SK-N-SH (cell line): ENCODE data around the gene GASK1B. TPM values are rescaled to one million over a fixed set of nuclear protein-coding genes. Genes with fewer than 3 reads are reported as not detected.

Experiments used
- CTCF ChIA-PET: fragments of 300-600, 350-600 bp; formaldehyde crosslinking; extraction: SDS; loops from one replicate; lab custom pipeline; 2021; lab: Yijun Ruan, JAX
- POLR2A ChIA-PET: fragments of 350-600 bp; sonication (Branson Sonifier 250); formaldehyde crosslinking; extraction: SDS; loops from one replicate; lab custom pipeline; 2020; ENCODE audit warnings: antibody characterized with exemption, inconsistent platforms; lab: Yijun Ruan, JAX
- DNase-seq: peaks from one replicate; pipeline ENCODE4 v3.0.0; 2012
- H2AFZ ChIP-seq: fragments of 200-600 bp; sonication (generic); 2 replicates; pipeline ENCODE4 v1.8.1; 2016; ENCODE audit warnings: antibody characterized with exemption, mild to moderate bottlenecking, low read depth
- H3F3A ChIP-seq: fragments of 200-600 bp; sonication (generic); replicated peaks from 2 replicates; pipeline ENCODE3; 2016; ENCODE audit warnings: antibody characterized with exemption, mild to moderate bottlenecking; ENCODE audit not compliant: insufficient read depth
- H3K27ac ChIP-seq, 2 experiments: fragments of 200-500 bp in 1 of 2; fragments of 200-600 bp in 1 of 2; sonication (Bioruptor generic) in 1 of 2; sonication (generic), shearing (Covaris generic) in 1 of 2; 2 replicates each; pipeline versions ENCODE4 v1.5.1 to v1.6.1; 2014 to 2016; ENCODE audit warnings: low read depth in 2 of 2, inconsistent platforms in 1 of 2, low read length in 1 of 2, mild to moderate bottlenecking in 1 of 2, mixed read lengths in 1 of 2
- H3K27me3 ChIP-seq: fragments of 200-600 bp; sonication (generic), shearing (Covaris generic); 2 replicates; pipeline ENCODE4 v1.6.1; 2016; ENCODE audit warnings: mixed run types; ENCODE audit not compliant: insufficient read depth
- H3K36me3 ChIP-seq, 2 experiments: fragments of 200-500 bp in 1 of 2; fragments of 200-600 bp in 1 of 2; sonication (Bioruptor generic) in 1 of 2; sonication (generic) in 1 of 2; replicated peaks in 1 of 2; 2 replicates each; pipeline versions ENCODE3 to v1.5.1; 2014 to 2016; ENCODE audit warnings: low read length in 1 of 2, mild to moderate bottlenecking in 1 of 2; ENCODE audit not compliant: insufficient read depth in 2 of 2, control insufficient read depth in 1 of 2
- H3K4me1 ChIP-seq, 2 experiments: fragments of 200-500 bp in 1 of 2; fragments of 200-600 bp in 1 of 2; sonication (Bioruptor generic) in 1 of 2; sonication (generic), shearing (Covaris generic) in 1 of 2; 2 replicates each; pipeline versions ENCODE4 v1.5.1 to v1.6.1; 2014 to 2016; ENCODE audit warnings: low read depth in 1 of 2, low read length in 1 of 2, mixed run types in 1 of 2; ENCODE audit not compliant: insufficient read depth in 2 of 2, control insufficient read depth in 1 of 2
- H3K4me2 ChIP-seq: fragments of 200-600 bp; sonication (generic), shearing (Covaris generic); 2 replicates; pipeline ENCODE4 v1.6.1; 2017; ENCODE audit warnings: mixed run types
- H3K4me3 ChIP-seq, 2 experiments: fragments of 200-500 bp in 1 of 2; fragments of 200-600 bp in 1 of 2; sonication (Bioruptor generic) in 1 of 2; sonication (generic), shearing (Covaris generic) in 1 of 2; 2 replicates each; pipeline versions ENCODE4 v1.5.1 to v1.8.1; 2014 to 2016; ENCODE audit warnings: low read depth in 2 of 2, inconsistent platforms in 1 of 2, low read length in 1 of 2, mild to moderate bottlenecking in 1 of 2, mixed read lengths in 1 of 2, moderate library complexity in 1 of 2
- H3K79me2 ChIP-seq: fragments of 200-600 bp; sonication (generic); 2 replicates; pipeline ENCODE4 v1.8.1; 2017; ENCODE audit warnings: mild to moderate bottlenecking; ENCODE audit not compliant: insufficient read depth
- H3K9ac ChIP-seq: fragments of 200-600 bp; sonication (generic); 2 replicates; pipeline ENCODE4 v1.6.1; 2017; ENCODE audit warnings: mixed run types
- H3K9me2 ChIP-seq: fragments of 200-600 bp; sonication (generic); 2 replicates; pipeline ENCODE4 v1.6.1; 2017; ENCODE audit warnings: mixed run types
- H3K9me3 ChIP-seq: fragments of 200-600 bp; sonication (generic); 2 replicates; pipeline ENCODE4 v1.6.1; 2017; ENCODE audit warnings: mixed run types, mild to moderate bottlenecking, moderate library complexity
- H4K20me1 ChIP-seq: fragments of 200-600 bp; sonication (generic); 2 replicates; pipeline ENCODE4 v1.6.1; 2017; ENCODE audit warnings: mild to moderate bottlenecking, mixed run types; ENCODE audit not compliant: insufficient read depth
- CHD2 ChIP-seq: fragments of 150-350 bp; IDR thresholded peaks from 2 replicates; pipeline ENCODE4 v1.6.1; 2018; ENCODE audit warnings: low read length; ENCODE audit not compliant: partially characterized antibody
- EP300 ChIP-seq, 2 experiments: IDR thresholded peaks; 2 replicates each; pipeline versions ENCODE4 v1.4.0 to v1.6.1; 2012; ENCODE audit warnings: borderline replicate concordance in 1 of 2, low read depth in 1 of 2, low read length in 1 of 2
- EZH2phosphoT487 ChIP-seq: fragments of 200-600 bp; sonication (generic); IDR thresholded peaks from 2 replicates; pipeline ENCODE4 v1.6.1; 2017; ENCODE audit warnings: low read depth, mixed run types, mild to moderate bottlenecking, antibody characterized with exemption, moderate library complexity, borderline replicate concordance
- FOXJ3 ChIP-seq: sonication (generic); formaldehyde crosslinking; IDR thresholded peaks from 2 replicates; pipeline ENCODE4 v1.5.1; 2020; ENCODE audit warnings: mild to moderate bottlenecking, missing genetic modification reagents
- GABPA ChIP-seq: IDR thresholded peaks from 2 replicates; pipeline ENCODE4 v1.4.0; 2012; ENCODE audit warnings: low read depth, mild to moderate bottlenecking
- GATA2 ChIP-seq: sonication (generic); formaldehyde crosslinking; IDR thresholded peaks from 2 replicates; pipeline ENCODE4 v1.5.0; 2020; ENCODE audit warnings: mild to moderate bottlenecking, missing genetic modification reagents
- IRF3 ChIP-seq: fragments of 150-350 bp; IDR thresholded peaks from 2 replicates; pipeline ENCODE4 v1.6.1; 2016; ENCODE audit warnings: mild to moderate bottlenecking, low read depth, low read length
- MEF2A ChIP-seq: IDR thresholded peaks from 2 replicates; pipeline ENCODE4 v1.4.0; 2012; ENCODE audit warnings: low read depth, borderline replicate concordance
- MXI1 ChIP-seq: IDR thresholded peaks from 2 replicates; pipeline ENCODE4 v1.6.1; 2012; ENCODE audit warnings: mild to moderate bottlenecking, low read depth, low read length, improper control_type of control experiment
- NFIC ChIP-seq: IDR thresholded peaks from 2 replicates; pipeline ENCODE4 v1.4.0; 2012; ENCODE audit warnings: borderline replicate concordance
- POLR2AphosphoS5 ChIP-seq: IDR thresholded peaks from 2 replicates; pipeline ENCODE4 v1.6.1; 2012; ENCODE audit warnings: low read depth, low read length
- RXRA ChIP-seq: IDR thresholded peaks from 2 replicates; pipeline ENCODE4 v1.4.0; 2012; ENCODE audit warnings: low read depth, mild to moderate bottlenecking, borderline replicate concordance
- SIN3A ChIP-seq: IDR thresholded peaks from 2 replicates; pipeline ENCODE4 v1.6.1; 2012; ENCODE audit warnings: low read depth, mild to moderate bottlenecking, low read length, moderate library complexity, borderline replicate concordance
- USF1 ChIP-seq: IDR thresholded peaks from 2 replicates; pipeline ENCODE4 v1.4.0; 2012; ENCODE audit warnings: low read depth, borderline replicate concordance
- WGBS: methylation state at CpG from one replicate; pipeline ENCODE4 v1.1.6; 2017; ENCODE audit warnings: low lambda C conversion rate; 5-methylcytosine and 5-hydroxymethylcytosine counted together
- polyA plus RNA-seq, 3 experiments: library from polyadenylated mRNA; depleted of rRNA; stranded (reverse); fragments of >200 nt; gene quantifications; 2 replicates each; pipeline ENCODE4 v1.2.3, GENCODE V29; 2012
- TF ChIP-seq, protein P1 (sequence below): IDR thresholded peaks from 2 replicates; pipeline ENCODE4 v1.6.1; 2012; ENCODE audit warnings: mild to moderate bottlenecking, low read depth, low read length, moderate library complexity
- TF ChIP-seq, protein P2 (sequence below): fragments of 200-600 bp; sonication (generic); IDR thresholded peaks from 2 replicates; pipeline ENCODE4 v1.6.1; 2017; ENCODE audit warnings: antibody characterized with exemption, mild to moderate bottlenecking, moderate library complexity
- TF ChIP-seq, protein P3 (sequence below): IDR thresholded peaks from 2 replicates; pipeline ENCODE4 v1.4.0; 2012; ENCODE audit warnings: low read depth
- TF ChIP-seq, protein P4 (sequence below): IDR thresholded peaks from 2 replicates; pipeline ENCODE4 v1.4.0; 2012; ENCODE audit warnings: low read depth, borderline replicate concordance

Gene GASK1B
- polyA plus RNA-seq, 1 of the 3 experiments (the other 2 are of a cell fraction): 3.7 TPM

GRCh38 chr4:158161551-158162354, 11.1 kb downstream of the GASK1B start (continued):
- TF ChIP-seq EZH2phosphoT487 (no peak), SIN3A (peak; percentile 46; the same call in 1 of the 2 replicates), NFIC (peak; percentile 88)
- TF ChIP-seq, protein P1, sequence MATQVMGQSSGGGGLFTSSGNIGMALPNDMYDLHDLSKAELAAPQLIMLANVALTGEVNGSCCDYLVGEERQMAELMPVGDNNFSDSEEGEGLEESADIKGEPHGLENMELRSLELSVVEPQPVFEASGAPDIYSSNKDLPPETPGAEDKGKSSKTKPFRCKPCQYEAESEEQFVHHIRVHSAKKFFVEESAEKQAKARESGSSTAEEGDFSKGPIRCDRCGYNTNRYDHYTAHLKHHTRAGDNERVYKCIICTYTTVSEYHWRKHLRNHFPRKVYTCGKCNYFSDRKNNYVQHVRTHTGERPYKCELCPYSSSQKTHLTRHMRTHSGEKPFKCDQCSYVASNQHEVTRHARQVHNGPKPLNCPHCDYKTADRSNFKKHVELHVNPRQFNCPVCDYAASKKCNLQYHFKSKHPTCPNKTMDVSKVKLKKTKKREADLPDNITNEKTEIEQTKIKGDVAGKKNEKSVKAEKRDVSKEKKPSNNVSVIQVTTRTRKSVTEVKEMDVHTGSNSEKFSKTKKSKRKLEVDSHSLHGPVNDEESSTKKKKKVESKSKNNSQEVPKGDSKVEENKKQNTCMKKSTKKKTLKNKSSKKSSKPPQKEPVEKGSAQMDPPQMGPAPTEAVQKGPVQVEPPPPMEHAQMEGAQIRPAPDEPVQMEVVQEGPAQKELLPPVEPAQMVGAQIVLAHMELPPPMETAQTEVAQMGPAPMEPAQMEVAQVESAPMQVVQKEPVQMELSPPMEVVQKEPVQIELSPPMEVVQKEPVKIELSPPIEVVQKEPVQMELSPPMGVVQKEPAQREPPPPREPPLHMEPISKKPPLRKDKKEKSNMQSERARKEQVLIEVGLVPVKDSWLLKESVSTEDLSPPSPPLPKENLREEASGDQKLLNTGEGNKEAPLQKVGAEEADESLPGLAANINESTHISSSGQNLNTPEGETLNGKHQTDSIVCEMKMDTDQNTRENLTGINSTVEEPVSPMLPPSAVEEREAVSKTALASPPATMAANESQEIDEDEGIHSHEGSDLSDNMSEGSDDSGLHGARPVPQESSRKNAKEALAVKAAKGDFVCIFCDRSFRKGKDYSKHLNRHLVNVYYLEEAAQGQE: peak; percentile 33; the same call in 1 of the 2 replicates

- Histone ChIP-seq H3K4me2 (no peak overlapping the region), H3K9me3 (no peaks in the 10 kb centered on the region), H3K9ac (no peak overlapping the region), H3K27ac (no peak overlapping the region; a peak in 1 of 4 replicates), H3F3A (peaks cover 7% of the 10 kb centered on the region), H3K4me3 (no peak overlapping the region), H4K20me1 (no peaks in the 10 kb centered on the region), H2AFZ (peak overlapping the region; percentile 37; the same call in 1 of the 2 replicates), H3K79me2 (no peaks in the 10 kb centered on the region), H3K36me3 (no peaks in the 10 kb centered on the region), H3K27me3 (no peaks in the 10 kb centered on the region), H3K4me1 (peaks cover 5 to 20% of the 10 kb centered on the region in 2 experiments; a peak in 3 of 4 replicates), H3K9me2 (no peaks in the 10 kb centered on the region)
- CTCF ChIA-PET: interaction anchor here (1.0 kb wide), 1 partner anchor 12 kb away, joined by 4 read pairs; no protein-coding TSS in a partner anchor
- DNase-seq: no peak
- WGBS: 68% methylated on average over 4 of the region's 4 CpGs
- POLR2A ChIA-PET: no interaction called here
- no peak for TF ChIP-seq EP300 (IDR thresholded peaks at IDR 0.05; ENCODE audit: borderline replicate concordance in 1 of 2, low read depth in 1 of 2, low read length in 1 of 2)
- no peak for TF ChIP-seq FOXJ3
- TF ChIP-seq, protein P2, sequence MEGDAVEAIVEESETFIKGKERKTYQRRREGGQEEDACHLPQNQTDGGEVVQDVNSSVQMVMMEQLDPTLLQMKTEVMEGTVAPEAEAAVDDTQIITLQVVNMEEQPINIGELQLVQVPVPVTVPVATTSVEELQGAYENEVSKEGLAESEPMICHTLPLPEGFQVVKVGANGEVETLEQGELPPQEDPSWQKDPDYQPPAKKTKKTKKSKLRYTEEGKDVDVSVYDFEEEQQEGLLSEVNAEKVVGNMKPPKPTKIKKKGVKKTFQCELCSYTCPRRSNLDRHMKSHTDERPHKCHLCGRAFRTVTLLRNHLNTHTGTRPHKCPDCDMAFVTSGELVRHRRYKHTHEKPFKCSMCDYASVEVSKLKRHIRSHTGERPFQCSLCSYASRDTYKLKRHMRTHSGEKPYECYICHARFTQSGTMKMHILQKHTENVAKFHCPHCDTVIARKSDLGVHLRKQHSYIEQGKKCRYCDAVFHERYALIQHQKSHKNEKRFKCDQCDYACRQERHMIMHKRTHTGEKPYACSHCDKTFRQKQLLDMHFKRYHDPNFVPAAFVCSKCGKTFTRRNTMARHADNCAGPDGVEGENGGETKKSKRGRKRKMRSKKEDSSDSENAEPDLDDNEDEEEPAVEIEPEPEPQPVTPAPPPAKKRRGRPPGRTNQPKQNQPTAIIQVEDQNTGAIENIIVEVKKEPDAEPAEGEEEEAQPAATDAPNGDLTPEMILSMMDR: no peak
- TF ChIP-seq RXRA: no peak
- TF ChIP-seq POLR2AphosphoS5: no peak
- TF ChIP-seq IRF3: no peak
- no peak for TF ChIP-seq MXI1
- no peak for TF ChIP-seq GABPA
- no peak for TF ChIP-seq GATA2 (CRISPR knock-in tag)
- TF ChIP-seq EZH2phosphoT487: no peak
- TF ChIP-seq, protein P3, sequence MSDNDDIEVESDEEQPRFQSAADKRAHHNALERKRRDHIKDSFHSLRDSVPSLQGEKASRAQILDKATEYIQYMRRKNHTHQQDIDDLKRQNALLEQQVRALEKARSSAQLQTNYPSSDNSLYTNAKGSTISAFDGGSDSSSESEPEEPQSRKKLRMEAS: no peak
- TF ChIP-seq, protein P4, sequence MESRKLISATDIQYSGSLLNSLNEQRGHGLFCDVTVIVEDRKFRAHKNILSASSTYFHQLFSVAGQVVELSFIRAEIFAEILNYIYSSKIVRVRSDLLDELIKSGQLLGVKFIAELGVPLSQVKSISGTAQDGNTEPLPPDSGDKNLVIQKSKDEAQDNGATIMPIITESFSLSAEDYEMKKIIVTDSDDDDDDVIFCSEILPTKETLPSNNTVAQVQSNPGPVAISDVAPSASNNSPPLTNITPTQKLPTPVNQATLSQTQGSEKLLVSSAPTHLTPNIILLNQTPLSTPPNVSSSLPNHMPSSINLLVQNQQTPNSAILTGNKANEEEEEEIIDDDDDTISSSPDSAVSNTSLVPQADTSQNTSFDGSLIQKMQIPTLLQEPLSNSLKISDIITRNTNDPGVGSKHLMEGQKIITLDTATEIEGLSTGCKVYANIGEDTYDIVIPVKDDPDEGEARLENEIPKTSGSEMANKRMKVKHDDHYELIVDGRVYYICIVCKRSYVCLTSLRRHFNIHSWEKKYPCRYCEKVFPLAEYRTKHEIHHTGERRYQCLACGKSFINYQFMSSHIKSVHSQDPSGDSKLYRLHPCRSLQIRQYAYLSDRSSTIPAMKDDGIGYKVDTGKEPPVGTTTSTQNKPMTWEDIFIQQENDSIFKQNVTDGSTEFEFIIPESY: no peak
- no peak for TF ChIP-seq SIN3A
- TF ChIP-seq CHD2: no peak
- TF ChIP-seq MEF2A: no peak
- TF ChIP-seq USF1: no peak
Observed at GRCh38 chr4:158159718-158160094, 13.1 kb downstream of the GASK1B start.
